ENCODE results near the gene GPRIN1.

DNA sequence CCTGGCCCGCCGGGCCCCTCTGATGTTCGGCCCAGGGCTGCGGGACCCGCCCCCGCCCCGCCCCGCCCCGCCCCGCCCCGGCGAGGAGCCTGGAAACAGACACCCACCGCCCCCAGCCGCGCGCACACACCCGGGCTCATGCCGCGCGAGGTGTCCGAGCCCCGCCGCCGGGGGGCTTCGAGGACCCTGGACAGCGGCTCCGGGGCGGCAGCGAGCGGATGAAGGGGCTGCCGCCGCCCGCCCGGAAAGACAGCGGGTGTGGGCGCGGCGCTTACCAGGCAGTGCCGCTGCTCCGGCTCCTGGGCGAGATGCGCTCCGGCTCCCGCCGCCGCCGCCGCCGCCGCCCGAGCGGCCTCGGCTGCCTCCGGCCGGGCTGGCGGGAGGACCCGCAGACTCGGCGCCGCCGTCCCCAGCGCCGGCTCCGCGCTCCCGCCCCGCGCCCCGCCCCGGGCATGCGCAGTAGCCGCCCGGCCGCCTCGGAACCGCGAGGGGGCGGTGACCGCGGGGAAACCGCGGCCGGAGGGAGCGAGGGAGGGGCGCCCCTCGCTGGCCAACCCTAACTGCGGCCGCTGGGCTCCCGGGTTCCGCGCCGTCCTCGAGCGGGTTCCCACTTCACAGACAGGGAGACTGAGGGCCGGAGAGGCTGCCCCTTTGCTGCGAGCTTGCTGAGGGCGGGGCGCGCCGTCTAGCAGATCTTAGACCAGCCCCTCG is at the start of gene GPRIN1:
- TF ChIP-seq, protein P1, sequence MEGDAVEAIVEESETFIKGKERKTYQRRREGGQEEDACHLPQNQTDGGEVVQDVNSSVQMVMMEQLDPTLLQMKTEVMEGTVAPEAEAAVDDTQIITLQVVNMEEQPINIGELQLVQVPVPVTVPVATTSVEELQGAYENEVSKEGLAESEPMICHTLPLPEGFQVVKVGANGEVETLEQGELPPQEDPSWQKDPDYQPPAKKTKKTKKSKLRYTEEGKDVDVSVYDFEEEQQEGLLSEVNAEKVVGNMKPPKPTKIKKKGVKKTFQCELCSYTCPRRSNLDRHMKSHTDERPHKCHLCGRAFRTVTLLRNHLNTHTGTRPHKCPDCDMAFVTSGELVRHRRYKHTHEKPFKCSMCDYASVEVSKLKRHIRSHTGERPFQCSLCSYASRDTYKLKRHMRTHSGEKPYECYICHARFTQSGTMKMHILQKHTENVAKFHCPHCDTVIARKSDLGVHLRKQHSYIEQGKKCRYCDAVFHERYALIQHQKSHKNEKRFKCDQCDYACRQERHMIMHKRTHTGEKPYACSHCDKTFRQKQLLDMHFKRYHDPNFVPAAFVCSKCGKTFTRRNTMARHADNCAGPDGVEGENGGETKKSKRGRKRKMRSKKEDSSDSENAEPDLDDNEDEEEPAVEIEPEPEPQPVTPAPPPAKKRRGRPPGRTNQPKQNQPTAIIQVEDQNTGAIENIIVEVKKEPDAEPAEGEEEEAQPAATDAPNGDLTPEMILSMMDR (IDR thresholded peaks at IDR 0.05; ENCODE audit: low read depth, low read length, missing input control) = no peak
- TF ChIP-seq NR2F2 (IDR thresholded peaks at IDR 0.05) = no peak

Data from liver (tissue), 3 donors.